AG04450 (cell line): ENCODE results near the gene LRRTM4. TPM values are rescaled to one million over a fixed set of nuclear protein-coding genes. Genes with fewer than 3 reads are reported as not detected.

Experiments
- CTCF ChIA-PET: fragments of 300-600, 350-600 bp; formaldehyde crosslinking; extraction: SDS; loops from one replicate; lab custom pipeline; 2022; ENCODE audit warnings: antibody characterized with exemption, inconsistent platforms; lab: Charles Lee
- POLR2A ChIA-PET: fragments of 350-600 bp; formaldehyde crosslinking; extraction: SDS; loops from one replicate; lab custom pipeline; 2021; ENCODE audit warnings: antibody characterized with exemption, inconsistent platforms; lab: Yijun Ruan, JAX
- DNase-seq: peaks from one replicate; pipeline ENCODE4 v3.0.0-alpha.2; 2011; ENCODE audit warnings: low read depth, low spot score
- H3K27ac ChIP-seq: one replicate; pipeline ENCODE4 v1.5.1; 2012; ENCODE audit warnings: low read depth, low read length, control low read depth
- H3K27me3 ChIP-seq: one replicate; pipeline ENCODE4 v1.6.0; 2012; ENCODE audit warnings: low read length; ENCODE audit not compliant: control insufficient read depth, insufficient read depth
- H3K4me3 ChIP-seq: 2 replicates; pipeline ENCODE4 v1.5.1; 2011; ENCODE audit warnings: mild to moderate bottlenecking, low read depth, low read length, control low read depth
- H3K9me3 ChIP-seq: 2 replicates; pipeline ENCODE4 v1.5.1; 2012; ENCODE audit warnings: low read length; ENCODE audit not compliant: control insufficient read depth, insufficient read depth
- polyA minus RNA-seq: library from RNA; depleted of rRNA, polyadenylated mRNA; stranded (reverse); fragments of >200 nt; gene quantifications from 2 replicates; pipeline ENCODE4 v1.2.3, GENCODE V29; 2011; rRNA and poly(A)+ RNA removed
- polyA plus RNA-seq: library from polyadenylated mRNA; depleted of rRNA; stranded (reverse); fragments of >200 nt; gene quantifications from 2 replicates; pipeline ENCODE4 v1.2.3, GENCODE V29; 2011; rRNA removed
- TF ChIP-seq, protein P1 (sequence below): IDR thresholded peaks from 2 replicates; pipeline ENCODE4 v1.5.1; 2011; ENCODE audit warnings: low read depth, low read length, control low read depth, inconsistent platforms

LRRTM4 gene
- polyA plus RNA-seq (not detected in 2 replicates), polyA minus RNA-seq (not detected in 2 replicates)

DNA sequence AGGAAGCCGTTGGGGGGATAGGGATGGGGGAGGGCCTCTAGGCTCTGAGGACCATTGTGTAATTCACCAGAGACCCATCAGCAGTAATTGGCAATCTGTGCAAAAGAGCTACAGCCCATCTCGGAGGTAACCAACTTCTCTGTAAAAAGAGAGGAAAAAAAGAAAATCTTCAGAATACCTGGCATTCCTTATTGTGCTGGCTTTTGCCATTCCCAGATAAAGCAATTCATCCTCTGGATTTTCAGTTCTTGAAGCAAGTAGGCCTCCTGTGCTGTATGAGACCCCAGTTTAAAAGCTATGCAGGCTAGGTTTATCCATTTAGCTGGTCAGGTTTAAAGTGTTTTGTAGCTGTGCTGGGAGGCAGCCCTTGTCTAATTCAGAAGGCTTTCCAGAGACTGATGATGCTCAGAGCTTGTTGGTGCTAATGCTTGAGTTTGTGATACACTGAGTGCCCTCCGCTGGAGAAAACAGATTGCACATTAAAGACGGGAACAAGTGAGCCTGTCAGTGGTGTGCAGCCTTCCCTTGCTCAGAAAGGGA lies at the start of gene LRRTM4:
Gene LRRTM4 (minus strand): TSS at position 446 of the 540 bp plus-strand sequence.
- no peak for DNase-seq
- TF ChIP-seq, protein P1, sequence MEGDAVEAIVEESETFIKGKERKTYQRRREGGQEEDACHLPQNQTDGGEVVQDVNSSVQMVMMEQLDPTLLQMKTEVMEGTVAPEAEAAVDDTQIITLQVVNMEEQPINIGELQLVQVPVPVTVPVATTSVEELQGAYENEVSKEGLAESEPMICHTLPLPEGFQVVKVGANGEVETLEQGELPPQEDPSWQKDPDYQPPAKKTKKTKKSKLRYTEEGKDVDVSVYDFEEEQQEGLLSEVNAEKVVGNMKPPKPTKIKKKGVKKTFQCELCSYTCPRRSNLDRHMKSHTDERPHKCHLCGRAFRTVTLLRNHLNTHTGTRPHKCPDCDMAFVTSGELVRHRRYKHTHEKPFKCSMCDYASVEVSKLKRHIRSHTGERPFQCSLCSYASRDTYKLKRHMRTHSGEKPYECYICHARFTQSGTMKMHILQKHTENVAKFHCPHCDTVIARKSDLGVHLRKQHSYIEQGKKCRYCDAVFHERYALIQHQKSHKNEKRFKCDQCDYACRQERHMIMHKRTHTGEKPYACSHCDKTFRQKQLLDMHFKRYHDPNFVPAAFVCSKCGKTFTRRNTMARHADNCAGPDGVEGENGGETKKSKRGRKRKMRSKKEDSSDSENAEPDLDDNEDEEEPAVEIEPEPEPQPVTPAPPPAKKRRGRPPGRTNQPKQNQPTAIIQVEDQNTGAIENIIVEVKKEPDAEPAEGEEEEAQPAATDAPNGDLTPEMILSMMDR: no peak
- CTCF ChIA-PET: no interaction called here
- Histone ChIP-seq H3K27ac (no peak within 1 kb of the TSS), H3K4me3 (no peak within 1 kb of the TSS), H3K27me3 (no peaks in the 10 kb centered on the region), H3K9me3 (no peaks in the 10 kb centered on the region)
- POLR2A ChIA-PET: no interaction called here

DNA sequence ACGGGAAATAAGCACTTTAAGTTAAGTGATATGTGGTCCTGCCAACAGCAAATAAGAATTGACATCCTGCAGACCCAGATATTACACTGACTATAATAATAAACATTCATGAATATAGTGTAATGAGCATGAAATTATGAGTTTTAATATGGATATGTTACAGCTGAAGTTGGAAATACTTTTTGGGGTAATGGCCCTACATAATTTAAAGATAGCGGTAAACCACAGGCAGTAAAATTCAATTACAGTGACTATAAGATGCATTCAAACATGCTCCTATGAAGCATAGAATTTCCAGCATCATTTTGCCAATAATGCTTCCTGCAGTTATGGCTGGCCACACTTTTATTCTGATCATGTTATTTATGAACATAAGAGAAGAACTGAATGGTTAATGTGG lies 49.4 kb upstream of the LRRTM4 start:
- H3K27ac ChIP-seq: no peak overlapping the region
- POLR2A ChIA-PET: no interaction called here
- no peaks in the 10 kb centered on the region for H3K27me3 ChIP-seq
- CTCF ChIA-PET: no interaction called here
- H3K4me3 ChIP-seq: no peak overlapping the region
- TF ChIP-seq, protein P1: no peak
- no peaks in the 10 kb centered on the region for H3K9me3 ChIP-seq
- no peak for DNase-seq

DNA sequence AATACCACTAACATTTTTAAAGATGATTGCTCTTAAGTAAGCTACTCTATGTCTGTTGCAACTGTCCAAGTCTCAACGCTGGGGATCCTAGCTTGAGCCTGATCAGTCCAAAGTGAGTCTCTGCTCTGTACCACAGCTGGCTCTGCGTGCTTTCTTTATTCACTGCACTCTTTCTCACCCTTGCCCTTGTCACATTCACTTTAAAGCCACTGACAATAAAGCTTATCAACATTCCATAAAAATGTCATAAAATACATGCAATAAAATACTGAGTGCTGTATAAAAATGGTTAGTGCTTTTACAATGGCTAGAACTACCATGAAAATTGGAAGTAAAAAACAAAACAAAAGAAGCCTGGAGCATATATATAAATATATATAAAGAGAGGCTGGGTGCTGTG lies 45.5 kb upstream of the LRRTM4 start:
- H3K4me3 ChIP-seq: no peak overlapping the region
- POLR2A ChIA-PET: no interaction called here
- TF ChIP-seq, protein P1: no peak
- no peak overlapping the region for H3K27ac ChIP-seq
- no peaks in the 10 kb centered on the region for H3K27me3 ChIP-seq
- DNase-seq: no peak
- CTCF ChIA-PET: no interaction called here
- H3K9me3 ChIP-seq: no peaks in the 10 kb centered on the region; the same call in 1 of the 2 replicates

DNA sequence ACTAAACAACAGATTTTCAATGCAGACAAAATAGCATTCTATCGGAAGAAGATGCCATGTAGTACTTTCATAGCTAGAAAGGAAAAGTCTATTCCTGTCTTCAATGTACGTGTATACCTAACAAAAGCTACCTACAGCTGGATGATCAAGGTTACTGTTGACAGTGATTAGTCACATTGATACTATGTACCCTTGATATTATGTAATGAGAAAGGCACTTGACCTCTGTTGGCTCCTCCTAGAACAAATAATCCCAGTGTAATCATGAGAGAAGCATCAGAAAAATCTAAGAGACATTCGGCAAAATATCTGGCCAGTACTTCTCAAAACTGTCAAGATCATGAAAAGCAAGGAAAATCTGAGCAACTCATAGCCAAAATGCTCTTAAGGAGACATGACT lies 44.4 kb upstream of the LRRTM4 start:
- H3K27me3 ChIP-seq: no peaks in the 10 kb centered on the region
- CTCF ChIA-PET: interaction anchor here (0.6 kb wide), 1 partner anchor 617 kb away, joined by 3 read pairs; no protein-coding TSS in a partner anchor
- POLR2A ChIA-PET: no interaction called here
- TF ChIP-seq, protein P1: no peak
- DNase-seq: no peak
- H3K9me3 ChIP-seq: no peaks in the 10 kb centered on the region; the same call in 1 of the 2 replicates
- H3K27ac ChIP-seq: no peak overlapping the region
- H3K4me3 ChIP-seq: no peak overlapping the region

DNA sequence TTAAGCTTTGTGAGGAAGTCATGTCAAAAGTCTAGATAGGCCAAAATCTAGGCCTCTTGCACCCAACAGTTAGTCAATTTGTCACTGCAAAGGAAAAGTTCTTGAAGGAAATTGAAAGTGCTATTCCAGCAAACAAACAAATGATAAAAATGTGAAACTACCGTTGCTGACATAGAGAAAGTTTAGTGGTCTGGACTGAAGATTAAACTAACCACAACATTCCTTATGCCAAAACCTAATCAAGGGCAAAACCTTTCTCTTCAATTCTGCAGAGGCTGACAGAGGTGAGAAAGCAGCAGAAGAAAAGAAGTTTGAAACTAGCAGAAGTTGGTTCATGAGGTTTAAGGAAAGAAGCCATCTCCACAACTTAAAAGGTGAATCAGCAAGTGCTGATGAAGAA lies 44.0 kb upstream of the LRRTM4 start:
- ChIA-PET CTCF (interaction anchor here (0.6 kb wide), 1 partner anchor 617 kb away, joined by 3 read pairs; no protein-coding TSS in a partner anchor), POLR2A (no interaction called here)
- Histone ChIP-seq H3K27ac (no peak overlapping the region), H3K9me3 (no peaks in the 10 kb centered on the region; the same call in 1 of the 2 replicates), H3K4me3 (no peak overlapping the region), H3K27me3 (no peaks in the 10 kb centered on the region)
- TF ChIP-seq, protein P1: no peak
- no peak for DNase-seq
